Ramos (cell line): ENCODE results near the gene FOXA1.

Experiments used
- in situ Hi-C: fragments of 300-500 bp; cut with MboI; formaldehyde crosslinking; loops from one replicate; pipeline ENCODE4 v1.14.3; 2022; ENCODE audit warnings: low sequenced_read_pairs; ENCODE audit not compliant: unreplicated experiment

FOXA1 gene

DNA sequence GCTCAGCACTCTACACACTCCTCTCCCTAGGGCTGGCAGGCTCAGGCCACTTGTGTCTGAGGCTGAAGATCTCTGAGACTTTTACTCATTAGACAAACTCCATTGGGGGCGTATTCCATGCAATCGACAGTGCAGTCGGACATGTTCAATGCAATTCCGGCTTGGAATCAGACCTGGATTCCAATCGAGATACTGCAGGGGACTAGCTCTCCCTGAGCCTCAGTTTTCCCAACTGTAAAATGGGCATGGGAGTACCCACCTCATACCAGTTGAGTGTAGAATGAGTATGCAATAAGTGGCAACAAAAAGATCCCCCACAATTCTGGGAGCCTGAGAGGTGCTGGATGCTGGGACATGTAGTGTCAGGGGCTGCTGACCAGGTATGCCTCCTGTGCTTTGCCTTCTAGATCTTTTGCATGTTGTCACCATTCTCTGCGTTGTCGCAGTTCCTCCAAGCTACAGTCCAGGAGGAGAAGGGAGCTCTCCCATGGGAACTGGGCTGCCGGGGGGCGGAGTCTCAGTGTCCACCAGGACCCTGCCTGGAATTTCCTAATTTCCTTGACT is 8.7 kb upstream of the FOXA1 start:
- in situ Hi-C loops, result no loop called here

DNA sequence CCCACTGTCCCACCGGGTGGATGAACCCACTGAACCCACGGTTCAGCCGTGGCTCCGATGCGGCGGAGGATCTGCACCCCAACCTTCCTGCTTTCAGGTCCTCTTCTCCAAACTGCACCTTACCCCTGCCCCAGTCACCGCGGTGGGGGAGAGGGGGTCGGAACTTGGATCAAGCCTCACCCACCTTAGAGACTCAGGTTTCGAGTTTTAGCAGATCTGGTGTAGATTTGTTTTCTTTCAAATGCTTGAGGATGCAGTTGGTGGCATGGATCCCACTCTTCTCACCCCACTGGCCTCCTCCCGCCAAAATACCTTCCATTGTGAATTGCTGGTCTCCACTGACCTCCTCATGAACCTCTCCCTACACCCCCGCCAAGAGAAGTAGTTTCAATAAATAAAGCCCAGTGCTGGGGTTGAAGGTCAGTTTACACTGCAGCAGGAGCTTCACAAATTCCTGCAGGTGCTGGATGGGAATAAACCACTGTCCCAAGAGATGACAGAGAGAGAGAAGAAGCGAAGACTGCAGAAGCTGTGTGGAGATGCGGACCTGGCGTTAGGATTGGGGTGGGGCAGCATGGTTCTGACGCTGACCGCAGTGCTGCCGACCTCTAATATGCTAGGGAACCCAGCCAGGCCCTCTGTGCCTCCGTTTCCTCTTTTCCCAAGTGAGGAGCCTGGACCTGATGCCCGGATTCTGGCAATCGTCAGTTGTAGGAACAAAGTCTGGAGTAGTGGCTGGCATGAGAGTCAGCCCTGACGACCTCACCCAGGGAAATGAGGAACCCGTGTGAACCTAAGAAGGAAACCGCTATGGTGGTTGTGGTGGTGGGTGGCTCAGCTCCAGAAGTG is 7.8 kb upstream of the FOXA1 start:
- in situ Hi-C loops, result no loop called here

DNA sequence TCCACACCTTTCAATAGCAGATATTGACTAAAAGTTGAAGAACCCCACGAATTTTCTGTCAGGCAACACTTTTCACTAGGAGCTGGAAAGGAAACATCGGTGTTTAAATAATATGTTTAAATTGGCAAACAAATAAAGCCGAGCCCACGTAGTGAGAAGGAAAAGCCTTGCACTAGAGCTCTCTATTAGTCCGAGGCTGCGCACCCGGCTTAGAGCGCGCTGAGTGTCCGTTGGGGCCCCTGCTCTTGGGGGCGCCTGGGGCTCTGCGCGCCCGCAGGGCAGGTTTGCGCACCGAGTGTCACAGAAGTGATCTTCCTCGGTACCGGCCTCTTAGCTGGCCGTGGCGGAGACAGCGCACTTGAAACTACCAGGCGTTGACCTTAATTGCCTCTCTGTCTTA is 6.8 kb upstream of the FOXA1 start:
- in situ Hi-C loops, result no loop called here

DNA sequence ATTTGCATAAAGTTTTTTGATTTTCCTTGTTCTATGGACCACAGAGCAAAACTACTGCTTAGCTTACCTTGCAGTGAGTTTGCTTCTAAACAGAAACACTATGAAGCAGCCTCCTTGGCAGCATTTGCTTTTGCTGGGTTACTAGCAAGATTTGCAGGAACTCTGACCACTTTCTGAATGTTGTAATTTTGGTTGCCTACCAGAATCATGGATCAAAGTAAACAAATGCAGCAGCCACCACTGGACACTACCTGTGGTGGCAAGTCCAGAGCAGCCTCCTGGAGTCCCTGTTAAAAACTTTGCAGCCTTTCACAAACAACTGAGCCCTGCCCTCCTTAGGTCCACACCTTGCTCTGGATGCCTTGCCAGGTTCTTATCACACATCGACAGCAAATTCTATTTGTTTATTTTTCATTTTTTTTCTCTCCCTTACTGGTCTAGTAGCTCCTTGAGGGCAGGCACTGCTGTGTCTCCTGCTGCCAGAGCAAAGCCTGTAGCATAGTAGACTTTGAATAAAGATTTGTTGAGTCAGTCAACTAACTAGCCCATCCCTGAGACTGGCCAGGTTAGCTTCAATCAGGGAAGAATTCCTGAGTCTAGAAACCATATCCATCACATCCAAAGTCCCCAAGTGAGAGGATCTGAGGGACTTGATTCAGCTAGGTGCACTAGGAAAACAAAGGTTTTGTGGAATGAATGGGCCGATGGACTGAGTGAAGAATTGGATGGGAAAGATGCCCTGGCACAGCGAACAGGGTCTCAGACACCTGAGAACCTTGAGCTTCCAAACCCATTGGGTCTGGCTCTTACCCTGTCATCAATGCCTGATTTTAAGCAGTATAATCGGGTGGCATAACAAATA is 6.1 kb upstream of the FOXA1 start:
- in situ Hi-C loops, result no loop called here

DNA sequence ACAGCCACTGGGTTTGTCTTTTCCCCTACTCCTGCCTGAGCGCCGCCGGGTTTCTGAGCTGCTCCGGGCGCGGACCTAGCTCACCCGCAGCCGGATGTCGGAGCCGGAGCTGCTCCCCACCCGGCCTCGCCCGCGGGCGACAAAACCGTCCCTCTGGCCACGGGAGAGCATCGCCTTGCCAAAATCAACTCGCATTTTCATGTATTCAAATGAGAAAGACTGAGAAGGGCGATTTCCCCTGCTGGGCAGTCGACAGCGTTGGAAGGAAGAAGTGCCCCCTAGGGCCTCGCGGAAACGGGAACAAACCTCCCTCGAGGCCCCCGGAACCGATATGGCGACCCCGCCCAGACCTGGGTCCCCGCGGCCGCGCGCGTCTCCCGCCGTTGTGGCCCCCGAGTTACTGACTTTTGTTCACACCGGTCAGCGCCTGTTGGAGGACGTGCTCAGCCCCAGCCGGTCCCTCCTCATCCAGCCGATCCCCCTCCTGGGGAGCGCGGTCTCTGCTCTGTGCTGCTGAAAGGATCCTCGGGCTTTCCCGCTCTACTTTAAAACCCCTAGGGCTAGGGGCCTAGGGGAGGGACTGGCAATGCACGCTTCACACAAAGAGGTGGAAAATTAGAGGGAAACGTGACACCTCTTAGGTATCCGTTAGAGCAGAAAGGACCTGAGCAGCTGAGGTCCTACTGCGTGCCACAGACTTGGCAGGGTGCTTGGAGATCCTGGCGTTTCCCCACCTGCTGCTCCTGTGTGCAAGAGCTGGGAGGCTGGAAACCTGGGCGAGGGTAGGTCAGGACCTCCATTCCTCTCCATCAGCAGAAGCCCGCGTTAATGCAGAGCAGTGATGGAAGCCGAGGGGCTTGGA is 4.7 kb upstream of the FOXA1 start:
- in situ Hi-C loops, result no loop called here

DNA sequence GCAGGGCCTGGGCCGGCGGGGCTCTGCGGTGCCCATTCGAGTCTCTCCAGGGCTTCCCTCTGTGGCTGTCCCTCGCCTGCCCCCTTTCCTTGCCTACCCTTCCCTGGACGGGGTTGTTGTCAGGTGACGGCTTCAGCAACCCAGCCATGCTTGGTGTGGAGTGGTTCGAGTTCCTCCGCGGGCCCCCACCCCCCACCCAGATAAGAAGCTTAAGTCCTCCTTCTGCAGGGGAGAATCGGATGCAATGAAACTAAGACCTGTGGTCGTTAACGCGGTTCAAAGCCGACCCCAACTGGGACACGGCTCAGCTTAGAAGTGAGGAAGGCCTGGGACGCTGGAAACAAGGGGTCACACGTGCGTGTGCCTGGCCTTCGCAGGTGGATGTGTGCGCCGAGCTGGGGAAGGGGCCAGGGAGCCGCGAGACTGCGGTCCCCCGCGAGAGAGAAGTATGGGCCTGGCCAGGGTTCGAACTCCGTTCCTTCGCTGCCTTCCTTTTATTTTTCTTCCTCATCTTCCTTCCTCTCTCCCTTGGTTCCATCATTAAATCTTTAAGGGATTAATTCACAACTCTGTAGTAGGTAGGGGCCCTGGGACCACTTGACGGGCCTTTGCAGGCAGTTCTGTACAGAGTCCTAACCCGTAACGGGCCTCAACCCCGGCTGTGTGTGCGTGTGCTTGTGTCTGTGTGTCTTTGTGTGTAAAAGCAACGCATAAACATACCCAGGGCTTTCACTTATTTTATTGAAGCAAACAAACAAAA is 3.9 kb upstream of the FOXA1 start:
- in situ Hi-C loops, result no loop called here

DNA sequence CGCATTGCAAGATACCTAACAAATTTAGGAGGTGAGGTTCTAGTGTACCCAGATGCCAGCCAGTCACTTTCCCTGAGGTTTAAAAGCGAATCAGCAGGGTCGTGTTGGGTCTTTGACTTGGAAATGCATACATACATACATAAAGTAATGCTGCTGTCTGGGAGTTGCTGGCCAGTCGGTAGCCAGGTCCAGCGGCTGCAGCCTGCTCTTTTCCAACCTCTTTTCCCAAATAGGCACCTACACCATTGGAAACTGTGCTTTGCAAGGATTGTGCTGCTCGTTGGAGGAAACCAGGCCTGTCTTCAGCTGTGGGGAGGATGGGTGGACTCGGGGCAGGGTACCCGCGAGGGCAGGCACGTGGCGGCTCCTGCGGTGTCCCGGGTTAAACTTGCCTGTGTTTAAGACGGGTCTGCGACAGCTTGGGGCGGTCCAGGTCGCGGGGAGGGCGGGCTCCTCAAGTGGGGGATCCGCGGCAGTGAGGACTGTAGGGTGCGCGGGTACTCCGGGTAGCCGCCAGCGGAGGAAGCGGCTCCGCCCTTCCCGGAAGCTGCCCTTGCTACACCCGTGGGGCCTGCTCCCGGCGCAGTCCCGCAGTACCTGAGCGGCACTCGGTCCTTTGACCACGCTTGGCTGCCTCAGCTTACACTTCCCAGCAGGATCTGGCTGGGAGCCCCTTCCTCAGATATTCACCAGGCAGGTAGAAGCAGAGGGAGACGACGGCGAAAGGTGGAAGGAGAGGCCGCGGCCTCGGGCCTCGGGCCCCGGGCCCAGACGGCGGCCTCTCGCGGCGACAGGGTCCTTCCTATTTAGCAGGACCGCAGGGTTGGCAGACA is 3.1 kb upstream of the FOXA1 start:
- in situ Hi-C loops, result no loop called here

DNA sequence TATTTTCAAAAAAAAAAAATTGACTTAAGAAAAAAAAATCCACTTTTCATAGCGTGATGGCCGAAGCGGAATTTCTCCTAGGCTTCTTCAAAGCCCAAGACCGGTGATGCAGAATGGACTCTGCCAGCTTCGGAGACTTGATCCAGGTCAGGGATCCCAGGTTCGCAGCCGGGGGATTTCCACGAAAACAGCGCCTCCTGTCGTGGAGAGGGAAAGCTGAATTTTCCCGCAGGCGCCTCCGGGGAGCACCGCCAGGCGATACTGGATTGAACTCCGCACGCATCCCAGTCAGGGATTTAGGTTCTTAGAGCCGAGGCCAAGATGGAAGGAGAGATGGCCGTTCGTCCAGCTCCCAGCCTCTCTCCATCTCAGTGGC is 2.5 kb upstream of the FOXA1 start:
- in situ Hi-C loops, result no loop called here

DNA sequence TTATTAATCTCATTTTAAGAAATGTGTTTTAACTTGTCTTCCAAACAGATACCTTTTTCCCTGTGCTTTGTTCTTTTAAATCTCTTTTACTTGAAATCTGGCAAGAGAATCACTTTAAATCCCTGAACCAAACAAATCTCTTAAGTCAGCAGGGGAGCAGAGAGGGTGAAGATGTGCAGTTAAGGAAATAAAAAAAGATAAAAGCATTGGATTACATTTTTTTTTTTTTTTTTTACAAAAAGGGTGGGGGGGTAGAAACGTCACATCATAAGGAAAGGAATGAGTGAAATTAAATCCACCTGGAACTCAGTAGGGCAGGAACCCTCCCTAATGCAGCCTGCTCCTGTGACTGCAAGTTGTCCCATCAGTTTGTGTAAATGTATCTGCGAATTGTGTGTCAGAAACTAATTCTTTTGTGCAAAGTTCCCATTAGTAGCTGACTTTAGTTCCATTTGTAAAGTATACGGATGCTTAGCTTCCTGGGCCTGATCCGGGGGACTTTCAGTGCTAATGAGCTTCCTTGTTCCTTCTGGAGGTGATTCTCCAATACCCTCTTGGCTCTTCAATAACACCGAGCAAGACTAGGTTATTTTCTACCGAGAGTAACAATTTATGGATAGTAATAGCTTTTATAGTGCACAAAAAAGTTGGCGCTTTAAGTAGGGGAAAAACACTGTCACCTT is 1.9 kb upstream of the FOXA1 start:
- in situ Hi-C loops, result no loop called here

DNA sequence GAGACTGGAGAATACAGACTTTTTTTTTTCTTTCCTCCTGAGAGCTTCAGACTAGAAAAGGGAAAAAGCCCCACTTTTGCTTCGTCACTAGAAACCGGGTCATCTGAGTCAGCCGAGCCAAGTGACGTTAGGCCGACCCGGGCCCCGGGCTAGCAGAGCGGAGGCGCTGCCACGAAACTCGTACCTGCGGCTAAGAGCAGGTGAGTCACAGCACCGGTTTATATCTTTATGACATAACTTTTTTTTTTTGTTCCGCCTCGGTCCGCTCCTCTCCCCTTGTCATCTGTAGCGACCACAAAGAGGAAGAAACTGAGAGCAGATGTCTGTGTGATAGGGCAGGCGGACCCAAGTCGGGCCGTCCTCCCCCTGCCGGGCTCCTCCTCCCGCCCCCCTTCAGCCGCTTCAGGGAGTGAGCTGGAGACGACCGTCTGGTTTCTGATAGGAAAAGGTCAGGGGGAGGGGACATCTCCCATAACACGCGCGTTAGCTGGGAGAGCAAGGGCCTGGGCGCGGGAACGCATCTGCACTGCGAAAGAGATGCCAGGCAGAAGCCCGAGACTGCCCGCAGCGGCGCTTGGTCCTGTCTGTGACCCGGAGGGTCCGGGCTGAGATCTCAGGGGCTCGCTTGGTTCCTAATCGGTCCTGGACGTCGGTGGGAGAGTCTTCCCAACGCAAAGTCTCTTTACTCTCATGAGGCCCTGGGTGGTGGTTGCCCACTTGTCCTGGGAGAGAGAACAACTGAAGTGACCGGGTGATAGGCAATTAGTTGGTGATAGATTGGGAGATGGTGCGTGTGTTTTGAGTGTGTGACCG is 966 bp upstream of the FOXA1 start:
- in situ Hi-C loops, result no loop called here

DNA sequence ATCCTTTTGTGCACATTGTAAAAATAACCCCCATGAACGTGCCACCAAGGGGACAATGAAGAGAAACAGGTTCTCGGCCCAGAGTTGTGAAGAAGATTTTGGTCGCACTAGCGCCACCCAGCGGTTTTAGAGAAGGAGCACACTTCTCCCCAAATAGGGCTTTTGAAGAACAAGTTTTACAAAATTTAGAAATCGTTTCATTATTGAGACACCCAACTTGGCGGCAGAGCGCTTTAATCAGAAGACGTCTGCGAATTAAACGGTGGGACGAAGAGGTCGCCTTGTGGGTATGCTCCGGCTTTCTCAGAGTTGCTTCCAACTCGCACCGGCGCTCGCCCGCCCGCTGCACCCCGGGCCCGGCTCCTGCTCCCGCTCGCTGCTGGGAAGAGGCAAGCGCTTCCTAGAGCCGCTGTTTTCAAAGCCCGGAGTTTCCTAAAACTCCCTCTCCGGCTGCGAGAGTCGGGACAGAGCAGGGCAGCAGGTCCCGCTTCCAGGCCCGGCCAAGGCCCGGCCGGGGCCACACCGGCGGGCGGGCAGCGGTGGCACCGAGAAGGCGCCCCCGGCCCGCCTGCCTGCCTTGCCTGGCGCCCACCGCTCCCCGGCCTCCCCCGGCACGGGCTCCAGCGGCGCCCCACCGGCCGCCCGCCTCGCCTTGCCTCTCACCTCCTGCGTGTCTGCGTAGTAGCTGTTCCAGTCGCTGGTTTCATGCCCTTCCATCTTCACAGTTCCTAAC is 645 bp downstream of the FOXA1 start:
- in situ Hi-C loops, result no loop called here

DNA sequence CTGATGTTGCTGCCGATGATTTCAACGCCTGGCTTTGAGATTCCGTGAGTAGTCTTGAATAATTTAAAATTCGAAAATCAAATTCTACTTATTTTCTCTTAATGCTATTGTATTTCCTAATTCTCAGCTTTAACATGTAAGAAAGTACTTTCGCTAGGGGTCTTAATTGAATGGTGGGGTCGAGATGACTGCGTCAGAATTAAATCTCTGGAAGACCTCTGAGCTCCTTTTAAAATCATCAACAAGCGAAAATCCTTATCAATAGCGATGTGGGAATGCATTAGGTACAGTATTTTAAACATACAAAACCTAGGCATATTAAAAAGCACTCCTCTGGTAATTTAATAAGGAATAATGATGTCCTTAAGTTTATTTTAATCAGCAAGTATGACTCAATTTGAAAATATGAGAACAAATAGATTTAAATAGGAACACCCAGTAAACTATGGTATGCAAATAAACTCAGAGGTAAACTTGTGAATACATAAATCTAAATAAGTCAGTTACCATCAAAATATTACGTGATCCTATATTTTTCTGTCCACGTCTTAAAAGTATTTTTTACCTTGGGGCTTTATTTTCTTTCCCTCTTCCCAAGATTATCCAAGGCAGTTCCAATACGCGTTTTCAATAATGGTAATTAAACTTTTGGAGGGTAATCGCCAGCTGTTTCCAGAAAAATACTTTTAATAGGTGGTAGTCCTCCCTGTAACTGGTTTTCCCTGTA is 1.4 kb downstream of the FOXA1 start:
- in situ Hi-C loops, result no loop called here

DNA sequence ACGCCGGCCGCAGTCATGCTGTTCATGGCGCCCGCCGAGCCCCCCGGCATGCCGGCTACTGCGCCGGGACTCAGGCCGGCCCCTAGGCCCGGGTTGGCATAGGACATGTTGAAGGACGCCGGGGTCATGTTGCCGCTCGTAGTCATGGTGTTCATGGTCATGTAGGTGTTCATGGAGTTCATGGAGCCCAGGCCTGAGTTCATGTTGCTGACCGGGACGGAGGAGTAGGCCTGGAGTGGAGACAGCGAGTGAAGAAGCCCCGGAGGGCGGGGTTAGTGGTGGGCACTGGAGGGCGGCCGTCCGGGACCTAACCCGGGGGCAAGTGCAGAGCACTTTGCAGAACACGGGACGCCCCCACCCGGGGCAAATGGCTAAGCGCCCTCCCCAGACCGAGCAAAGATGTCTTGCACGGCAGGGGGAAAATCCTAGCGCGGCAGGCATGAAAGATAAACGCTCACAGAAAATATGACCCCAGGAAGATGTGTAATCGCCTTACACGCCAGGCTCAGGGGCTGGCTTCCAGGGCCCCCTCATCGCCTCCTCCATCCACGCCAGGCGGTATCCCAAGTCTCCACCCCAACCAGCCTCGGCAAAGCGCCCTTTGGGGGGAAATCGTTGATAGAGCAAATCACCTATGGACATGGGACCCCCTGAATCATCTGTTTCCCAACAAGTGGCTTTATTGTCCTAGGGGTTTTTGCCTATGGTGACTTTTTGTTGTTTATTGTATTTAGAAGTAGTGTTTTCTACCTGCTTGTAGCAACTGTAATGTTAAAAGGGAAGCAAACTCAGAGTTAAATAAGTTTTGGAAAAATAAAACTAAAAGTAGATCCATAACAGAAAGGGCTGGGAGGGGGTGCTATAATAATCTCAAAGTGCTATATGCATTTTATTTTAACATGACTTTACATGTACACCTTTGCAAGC is 2.3 kb downstream of the FOXA1 start:
- in situ Hi-C loops, result no loop called here

DNA sequence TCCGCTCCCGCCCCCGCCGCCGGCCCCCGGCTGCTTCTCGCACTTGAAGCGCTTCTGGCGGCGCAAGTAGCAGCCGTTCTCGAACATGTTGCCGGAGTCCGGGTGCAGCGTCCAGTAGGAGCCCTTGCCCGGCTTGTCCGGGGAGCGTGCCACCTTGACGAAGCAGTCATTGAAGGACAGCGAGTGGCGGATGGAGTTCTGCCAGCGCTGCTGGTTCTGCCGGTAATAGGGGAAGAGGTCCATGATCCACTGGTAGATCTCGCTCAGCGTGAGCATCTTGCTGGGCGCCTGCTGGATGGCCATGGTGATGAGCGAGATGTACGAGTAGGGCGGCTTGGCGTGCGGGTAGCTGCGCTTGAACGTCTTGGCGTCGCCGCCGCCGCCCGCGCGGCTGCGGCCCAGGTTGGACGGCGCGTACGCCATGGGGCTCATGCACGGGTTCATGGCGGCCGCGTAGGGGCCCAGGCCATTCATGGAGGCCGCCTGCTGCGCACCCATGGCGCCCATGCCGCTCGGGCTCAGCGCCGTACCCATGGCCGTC is 3.0 kb downstream of the FOXA1 start:
- in situ Hi-C loops, result no loop called here
